Measurements from ENCODE around the gene TOX3.

DNA sequence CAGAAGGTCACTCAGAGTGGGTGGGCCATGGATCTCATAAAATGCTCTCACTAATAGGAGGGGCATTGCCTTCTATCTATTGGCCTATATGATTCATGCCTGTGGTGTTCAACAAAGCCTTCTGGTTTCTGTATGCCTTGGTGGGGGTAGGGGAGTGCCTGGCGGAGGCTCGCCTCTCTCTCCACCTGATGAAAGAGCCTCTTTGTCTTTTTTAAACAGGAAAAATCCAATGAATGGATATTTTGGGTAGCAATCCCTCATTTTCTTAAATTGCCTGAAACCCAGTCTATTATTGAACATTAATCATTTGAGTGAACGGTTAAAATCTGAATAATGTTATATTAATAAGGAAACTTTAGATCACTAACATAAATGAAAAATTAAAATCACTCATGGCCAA, 90.6 kb downstream of the TOX3 start:
- TF ChIP-seq, protein P1, sequence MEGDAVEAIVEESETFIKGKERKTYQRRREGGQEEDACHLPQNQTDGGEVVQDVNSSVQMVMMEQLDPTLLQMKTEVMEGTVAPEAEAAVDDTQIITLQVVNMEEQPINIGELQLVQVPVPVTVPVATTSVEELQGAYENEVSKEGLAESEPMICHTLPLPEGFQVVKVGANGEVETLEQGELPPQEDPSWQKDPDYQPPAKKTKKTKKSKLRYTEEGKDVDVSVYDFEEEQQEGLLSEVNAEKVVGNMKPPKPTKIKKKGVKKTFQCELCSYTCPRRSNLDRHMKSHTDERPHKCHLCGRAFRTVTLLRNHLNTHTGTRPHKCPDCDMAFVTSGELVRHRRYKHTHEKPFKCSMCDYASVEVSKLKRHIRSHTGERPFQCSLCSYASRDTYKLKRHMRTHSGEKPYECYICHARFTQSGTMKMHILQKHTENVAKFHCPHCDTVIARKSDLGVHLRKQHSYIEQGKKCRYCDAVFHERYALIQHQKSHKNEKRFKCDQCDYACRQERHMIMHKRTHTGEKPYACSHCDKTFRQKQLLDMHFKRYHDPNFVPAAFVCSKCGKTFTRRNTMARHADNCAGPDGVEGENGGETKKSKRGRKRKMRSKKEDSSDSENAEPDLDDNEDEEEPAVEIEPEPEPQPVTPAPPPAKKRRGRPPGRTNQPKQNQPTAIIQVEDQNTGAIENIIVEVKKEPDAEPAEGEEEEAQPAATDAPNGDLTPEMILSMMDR (IDR thresholded peaks at IDR 0.05), result no peak
- TF ChIP-seq POLR2A (IDR thresholded peaks at IDR 0.05; ENCODE audit: low read depth) (no peak), POLR2AphosphoS5 (IDR thresholded peaks at IDR 0.05) (no peak)
